ENCODE measurements around the gene TNNT2. TPM values are rescaled to one million over a fixed set of nuclear protein-coding genes. Genes with fewer than 3 reads are reported as not detected.
A peak's percentile ranks its signal among the peaks of the same experiment; 100 is the strongest.

The TNNT2 gene
- total and polyA plus RNA-seq, 8 donors = 0.06 to 7.0 (median 0.99) TPM

DNA sequence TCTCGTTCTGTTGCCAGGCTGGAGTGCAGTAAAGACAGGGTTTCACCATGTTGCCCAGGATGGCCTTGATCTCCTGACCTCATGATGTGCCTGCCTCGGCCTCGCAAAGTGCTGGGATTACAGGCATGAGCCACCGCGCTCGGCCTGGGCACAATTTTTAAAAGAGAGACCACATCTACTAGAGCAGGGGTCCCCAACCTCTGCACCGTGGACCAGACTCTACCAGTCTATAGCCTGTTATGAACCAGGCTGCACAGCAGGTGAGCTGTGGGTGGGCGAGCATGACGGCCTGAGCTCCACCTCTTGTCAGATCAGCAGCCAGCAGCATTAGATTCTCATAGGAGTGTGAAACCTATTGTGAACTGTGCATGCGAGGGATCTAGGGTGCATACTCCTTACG lies 20.8 kb downstream of the TNNT2 start:
- ATAC-seq = no peak
- H3K27me3 ChIP-seq = no peaks in the 10 kb centered on the region

GRCh38 chr1:201356236-201356635 lies 21.2 kb downstream of the TNNT2 start:
- H3K4me1 ChIP-seq = no peaks in the 10 kb centered on the region
- intact Hi-C loops (cut with DNase I) = loop anchor here in 2 of 3 donors (5.0 to 10.0 kb wide), 2 partner anchors 101 to 104 kb away; no protein-coding TSS in a partner anchor
- TF ChIP-seq CTCF (IDR thresholded peaks at IDR 0.05) = no peak
- DNase-seq (peak in 1 of 6 donors; percentile 13), ATAC-seq (no peak), FAIRE-seq (no peak)
- H3K4me3 ChIP-seq = no peak overlapping the region
- 79 to 87% methylated on average over 5 of the region's 5 CpGs for WGBS, 2 donors
- no peaks in the 10 kb centered on the region for H3K36me3 ChIP-seq
- H3K9me3 ChIP-seq = no peaks in the 10 kb centered on the region
- no peaks in the 10 kb centered on the region for H3K27me3 ChIP-seq
- H3K27ac ChIP-seq = no peak overlapping the region

More for the DNA sequence above, 20.8 kb downstream of the TNNT2 start:
- H3K27ac ChIP-seq = no peak overlapping the region
- no peak overlapping the region for H3K4me3 ChIP-seq
- no peaks in the 10 kb centered on the region for H3K9me3 ChIP-seq
- intact Hi-C loops (cut with DNase I) = loop anchor here in 2 of 3 donors (5.0 to 10.0 kb wide), 2 partner anchors 102 to 104 kb away; no protein-coding TSS in a partner anchor
- FAIRE-seq (no peak), DNase-seq (peak in 1 of 6 donors; percentile 31)
- WGBS, 2 donors = 74 to 76% methylated on average over 11 of the region's 11 CpGs
- no peaks in the 10 kb centered on the region for H3K4me1 ChIP-seq
- no peak for TF ChIP-seq CTCF (IDR thresholded peaks at IDR 0.05)
- no peaks in the 10 kb centered on the region for H3K36me3 ChIP-seq

DNA sequence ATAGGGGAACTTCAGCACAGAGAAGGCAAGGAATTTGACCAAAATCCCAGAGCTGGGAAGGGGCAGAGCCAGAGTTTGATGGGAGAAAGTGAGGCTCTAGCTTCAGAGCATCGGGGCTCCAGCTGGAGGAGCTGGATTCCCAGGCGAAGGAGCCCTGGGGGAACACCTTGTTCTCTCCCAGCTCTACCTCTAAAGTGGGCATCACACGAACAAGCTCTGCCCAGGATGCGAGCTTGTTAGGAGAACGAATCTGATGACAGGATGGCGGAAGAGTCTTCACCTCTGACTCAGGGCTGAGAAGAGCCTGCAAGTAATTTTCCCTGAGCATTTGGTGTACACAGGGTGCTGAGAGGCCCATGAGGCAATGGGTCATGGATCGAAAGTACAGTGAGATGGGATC lies 22.0 kb downstream of the TNNT2 start:
- ATAC-seq (no peak), DNase-seq (peak in 1 of 6 donors; percentile 21), FAIRE-seq (no peak)
- no peak overlapping the region for H3K4me3 ChIP-seq
- no peak for TF ChIP-seq CTCF (IDR thresholded peaks at IDR 0.05)
- H3K9me3 ChIP-seq = no peaks in the 10 kb centered on the region
- H3K36me3 ChIP-seq = no peaks in the 10 kb centered on the region
- intact Hi-C loops (cut with DNase I) = loop anchor here in 2 of 3 donors (5.0 to 10.0 kb wide), 2 partner anchors 101 to 103 kb away; no protein-coding TSS in a partner anchor
- no peaks in the 10 kb centered on the region for H3K27me3 ChIP-seq
- WGBS, 2 donors = 77 to 85% methylated on average over 7 of the region's 7 CpGs
- H3K4me1 ChIP-seq = no peaks in the 10 kb centered on the region
- H3K27ac ChIP-seq = no peak overlapping the region

DNA sequence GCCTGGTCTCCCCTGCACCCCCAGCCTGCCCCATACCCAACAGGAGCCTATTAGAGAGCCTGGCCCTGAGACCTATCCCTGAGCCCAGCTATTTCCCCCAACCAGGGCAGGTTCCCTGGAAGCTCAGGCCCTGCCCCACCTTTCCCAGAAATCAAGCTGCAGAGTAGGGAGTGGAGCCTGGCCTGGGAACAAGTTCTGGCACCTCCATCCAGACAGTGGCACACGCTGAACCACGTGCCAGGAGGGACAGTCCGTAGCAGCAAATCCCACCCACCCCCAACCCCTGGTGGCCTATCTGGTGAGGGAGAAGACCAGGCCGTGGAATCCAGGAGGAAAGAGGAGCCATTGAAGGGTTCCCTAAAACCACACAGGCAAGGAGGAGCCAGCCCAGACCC lies 22.6 kb downstream of the TNNT2 start:
- no peaks in the 10 kb centered on the region for H3K36me3 ChIP-seq
- intact Hi-C loops (cut with DNase I) = loop anchor here in 2 of 3 donors (5.0 to 10.0 kb wide), 2 partner anchors 100 to 103 kb away; no protein-coding TSS in a partner anchor
- 44 to 56% methylated on average over 4 of the region's 4 CpGs for WGBS, 2 donors
- DNase-seq (peak in 1 of 6 donors; percentile 34), ATAC-seq (no peak), FAIRE-seq (no peak)
- no peaks in the 10 kb centered on the region for H3K9me3 ChIP-seq
- H3K4me1 ChIP-seq = no peaks in the 10 kb centered on the region
- no peak overlapping the region for H3K27ac ChIP-seq
- H3K4me3 ChIP-seq = no peak overlapping the region
- H3K27me3 ChIP-seq = no peaks in the 10 kb centered on the region
- no peak for TF ChIP-seq CTCF (IDR thresholded peaks at IDR 0.05)

DNA sequence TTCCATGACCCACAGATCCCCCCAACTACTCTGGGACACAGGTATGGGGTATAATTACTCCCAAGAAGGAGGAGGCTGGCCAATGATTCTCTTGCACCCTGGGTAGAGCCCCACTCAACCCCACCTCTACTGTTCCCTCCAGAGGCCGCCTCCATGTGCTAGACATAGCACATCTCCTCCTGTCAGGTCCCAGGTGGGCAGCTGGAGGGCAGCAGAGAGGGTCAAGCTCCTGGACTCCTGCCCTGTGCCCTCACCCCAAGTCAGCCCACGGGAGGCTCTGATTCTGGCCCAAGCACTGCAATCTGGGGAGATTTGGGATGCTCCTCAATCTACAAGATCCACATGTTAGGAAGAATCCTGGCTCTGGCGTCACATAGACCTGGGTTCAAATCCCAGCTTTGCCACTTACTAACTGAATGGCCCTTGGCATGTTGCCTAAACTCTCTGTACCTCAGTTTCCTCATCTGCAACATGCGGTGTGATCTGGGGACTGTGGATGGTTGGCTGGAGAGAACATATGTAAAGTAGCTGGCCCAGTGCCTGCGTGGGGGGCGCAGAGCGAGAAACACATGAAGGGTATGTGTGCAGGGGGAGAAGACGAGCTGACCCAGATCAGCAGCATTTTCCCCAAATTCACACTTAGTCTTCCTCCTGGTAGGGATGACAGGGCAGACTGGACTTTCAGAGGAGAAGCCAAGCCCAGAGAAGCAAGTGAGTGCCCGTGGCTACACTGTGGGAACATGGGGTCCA lies 23.2 kb downstream of the TNNT2 start:
- peak in 1 of 6 donors; percentile 14 for DNase-seq
- Histone ChIP-seq H3K36me3 (no peaks in the 10 kb centered on the region), H3K4me3 (no peak overlapping the region), H3K9me3 (no peaks in the 10 kb centered on the region), H3K4me1 (no peaks in the 10 kb centered on the region), H3K27ac (no peak overlapping the region), H3K27me3 (no peaks in the 10 kb centered on the region)
- TF ChIP-seq CTCF (IDR thresholded peaks at IDR 0.05) = no peak
- ATAC-seq = no peak
- WGBS, 2 donors = 85 to 91% methylated on average over 9 of the region's 9 CpGs
- intact Hi-C loops (cut with DNase I) = loop anchor here in 1 of 3 donors (10.0 kb wide), 1 partner anchor 100 kb away; no protein-coding TSS in a partner anchor
- no peak for FAIRE-seq
